ENCODE results near the gene DOCK4.
"Not testable (repeated sequence)": the region's sequence is repeated elsewhere in the genome, so short reads cannot be mapped to it uniquely, and the experiment has no call there.

DOCK4 gene

DNA sequence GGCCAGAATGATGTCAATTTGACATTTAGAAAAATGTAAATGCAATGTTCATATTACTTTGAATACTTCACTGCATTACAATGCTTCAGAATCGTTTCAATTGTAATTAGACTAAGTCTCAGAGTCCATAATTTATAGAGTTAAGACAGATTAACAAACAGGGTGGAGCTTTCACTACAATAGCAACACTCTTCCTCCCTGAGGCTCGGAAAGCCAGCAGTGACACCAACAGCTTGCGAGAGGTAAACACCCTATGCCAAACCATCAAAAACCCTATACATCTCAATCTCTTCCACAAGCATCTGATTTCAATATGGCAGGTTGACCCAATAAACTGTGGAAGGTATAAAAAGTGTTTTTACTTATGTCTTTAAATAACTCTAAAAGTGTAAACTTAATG, 72.2 kb downstream of the DOCK4 start:
- DNase-seq (ENCODE audit: low read depth in 1 of 2, low spot score in 1 of 2): no peak

DNA sequence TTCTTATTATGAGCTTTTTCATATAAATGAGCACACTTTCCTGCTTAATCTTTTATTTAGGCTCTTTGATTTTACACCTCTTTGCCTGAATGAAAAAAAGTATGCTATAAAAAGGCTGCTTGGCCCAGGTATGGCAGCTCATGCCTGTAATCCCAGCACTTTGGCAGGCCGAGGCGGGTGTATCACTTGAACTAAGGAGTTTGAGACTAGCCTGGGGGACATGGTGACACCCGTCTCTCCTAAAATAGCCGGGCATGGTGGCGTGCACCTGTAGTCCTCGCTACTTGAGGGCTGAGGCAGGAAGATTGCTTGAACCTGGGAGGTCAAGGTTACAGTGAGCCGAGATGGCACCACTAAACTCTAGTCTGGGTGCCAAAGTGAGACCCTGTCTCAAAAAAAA, 72.9 kb downstream of the DOCK4 start:
- no peak for DNase-seq (ENCODE audit: low read depth in 1 of 2, low spot score in 1 of 2)

DNA sequence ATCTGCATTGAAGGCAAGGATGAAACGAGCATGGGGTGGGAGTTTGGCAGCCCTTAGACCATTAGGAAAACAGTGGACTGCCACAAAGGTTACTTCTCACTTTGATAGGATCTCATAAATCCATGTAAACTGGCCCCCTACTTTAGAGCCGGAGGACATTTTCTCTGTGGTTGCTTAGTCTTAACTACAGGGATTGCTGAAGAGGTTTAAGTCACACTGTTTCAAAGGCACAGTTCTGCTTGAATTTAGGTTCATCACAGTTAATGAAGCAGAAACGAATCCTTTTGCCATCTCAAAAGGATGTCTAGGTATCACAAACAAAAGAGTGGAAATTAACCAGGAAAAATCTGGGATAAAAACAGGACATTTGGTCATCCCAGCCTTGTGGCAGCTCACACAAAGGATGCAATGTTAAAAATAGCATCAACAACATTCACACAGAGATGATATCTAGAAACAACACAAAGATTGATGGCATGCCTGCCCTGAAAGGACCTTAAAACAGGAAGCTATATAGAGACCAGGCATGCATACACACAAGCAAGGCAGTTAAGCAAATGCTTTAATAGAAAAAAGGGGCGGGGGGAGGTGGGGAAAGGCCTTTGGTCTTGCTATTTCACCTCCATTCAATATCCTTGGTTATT, 74.0 kb downstream of the DOCK4 start:
- no peak for DNase-seq (ENCODE audit: low read depth in 1 of 2, low spot score in 1 of 2)

DNA sequence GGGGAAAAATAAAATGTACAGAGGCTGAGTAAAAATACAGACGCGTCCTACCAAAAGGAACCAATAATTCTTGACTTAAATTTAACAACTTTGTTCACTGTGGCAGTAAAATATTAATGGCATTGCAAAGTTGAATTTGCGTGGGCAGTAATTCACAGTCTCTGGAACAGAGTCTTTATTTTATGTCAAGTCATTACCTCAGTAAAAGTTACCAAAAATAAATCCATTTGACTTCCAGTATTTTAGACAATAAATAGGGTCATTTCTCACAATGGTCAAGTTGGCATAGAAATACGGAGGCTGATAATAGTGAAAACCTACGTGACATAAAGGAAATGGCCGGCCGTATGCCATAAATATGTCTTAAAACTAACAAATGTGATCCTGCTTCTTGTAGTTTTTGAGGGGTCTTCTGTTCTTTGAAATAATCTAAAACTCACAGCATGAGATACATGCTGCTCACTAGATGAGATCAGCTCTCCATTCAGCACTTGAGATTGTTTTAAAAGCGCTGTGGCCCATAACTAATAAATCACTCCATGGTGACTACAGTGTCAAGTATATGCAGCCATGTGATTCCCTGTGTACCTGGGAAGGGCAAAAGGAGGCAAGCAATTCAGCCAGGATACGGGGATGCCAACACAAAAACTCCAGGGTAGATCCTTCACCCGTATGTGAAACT, 75.3 kb downstream of the DOCK4 start:
- DNase-seq (ENCODE audit: low read depth in 1 of 2, low spot score in 1 of 2): no peak

DNA sequence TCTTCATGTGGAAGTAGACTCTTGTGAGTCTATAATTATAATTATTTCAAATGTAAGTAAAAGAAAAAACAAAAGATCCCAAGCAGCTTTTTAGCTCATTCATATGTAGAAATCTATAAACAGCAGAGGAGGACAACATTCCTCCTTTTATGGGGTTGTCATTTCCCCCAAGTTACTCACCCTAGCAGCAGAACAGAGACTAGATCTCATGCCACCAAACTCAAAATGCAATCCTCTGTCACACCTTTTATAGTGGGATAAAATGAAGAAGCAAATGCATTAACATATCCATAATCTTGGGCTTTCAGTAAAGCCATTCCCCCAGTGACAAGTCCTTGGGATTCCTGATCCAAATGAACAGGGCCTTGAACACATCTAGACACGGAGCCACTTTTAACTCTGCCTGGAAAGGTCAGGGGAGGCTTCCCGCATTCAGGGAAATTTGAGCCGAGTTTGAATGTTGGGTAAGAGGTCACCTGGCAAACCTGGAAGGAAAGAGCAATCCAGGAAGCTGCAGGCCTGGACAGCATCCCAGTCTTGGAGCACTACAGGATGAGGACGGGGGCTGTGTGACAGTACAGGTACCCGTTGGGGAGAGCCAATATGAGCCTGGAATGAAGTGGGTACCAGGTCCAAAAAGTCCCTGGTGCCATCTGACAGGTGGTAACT, 76.4 kb downstream of the DOCK4 start:
- no peak for DNase-seq (ENCODE audit: low read depth in 1 of 2, low spot score in 1 of 2)

DNA sequence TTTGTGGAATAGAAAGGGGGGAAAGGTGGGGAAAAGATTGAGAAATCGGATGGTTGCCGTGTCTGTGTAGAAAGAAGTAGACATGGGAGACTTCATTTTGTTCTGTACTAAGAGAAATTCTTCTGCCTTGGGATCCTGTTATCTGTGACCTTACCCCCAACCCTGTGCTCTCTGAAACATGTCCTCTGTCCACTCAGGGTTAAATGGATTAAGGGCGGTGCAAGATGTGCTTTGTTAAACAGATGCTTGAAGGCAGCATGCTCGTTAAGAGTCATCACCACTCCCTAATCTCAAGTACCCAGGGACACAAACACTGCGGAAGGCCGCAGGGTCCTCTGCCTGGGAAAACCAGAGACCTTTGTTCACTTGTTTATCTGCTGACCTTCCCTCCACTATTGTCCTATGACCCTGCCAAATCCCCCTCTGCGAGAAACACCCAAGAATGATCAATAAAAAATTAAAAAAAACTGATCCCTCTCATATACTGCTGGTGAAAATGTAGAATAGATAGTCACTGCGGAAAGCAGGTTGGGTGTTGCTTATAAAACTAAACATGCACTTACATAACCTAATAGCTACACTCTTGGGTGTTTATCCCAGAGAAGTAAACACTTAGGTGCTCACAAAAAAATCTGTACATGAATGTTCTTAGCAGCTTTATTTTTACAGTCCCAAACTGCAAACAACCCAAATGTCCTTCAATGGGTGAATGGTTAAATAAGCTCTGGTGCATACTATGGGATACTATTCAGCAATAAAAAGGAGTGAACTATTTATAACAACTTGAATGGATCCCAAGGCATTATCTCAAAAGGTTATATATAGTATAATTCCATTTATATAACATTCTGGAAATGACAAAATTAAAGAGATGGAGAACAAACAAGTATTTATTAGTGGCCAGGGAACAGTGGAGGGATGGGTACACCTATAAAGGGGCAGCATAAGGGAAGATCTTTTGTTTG, 77.5 kb downstream of the DOCK4 start:
- DNase-seq (ENCODE audit: low read depth in 1 of 2, low spot score in 1 of 2): not testable (repeated sequence)

DNA sequence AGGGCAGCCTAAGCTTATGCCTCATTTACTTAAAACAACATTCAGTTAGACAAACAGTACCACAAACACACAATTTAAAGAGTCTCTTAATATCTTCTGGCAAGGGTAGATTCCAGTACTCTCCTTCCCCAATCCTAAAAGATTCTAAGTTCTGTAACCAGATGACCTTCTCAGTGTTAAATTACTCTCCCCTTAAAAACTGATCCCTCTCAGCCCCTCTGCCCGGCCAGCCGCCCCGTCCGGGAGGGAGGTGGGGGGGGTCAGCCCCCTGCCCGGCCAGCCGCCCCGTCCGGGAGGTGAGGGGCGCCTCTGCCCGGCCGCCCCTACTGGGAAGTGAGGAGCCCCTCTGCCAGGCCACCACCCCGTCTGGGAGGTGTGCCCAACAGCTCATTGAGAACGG, 78.2 kb downstream of the DOCK4 start:
- not testable (repeated sequence) for DNase-seq (ENCODE audit: low read depth in 1 of 2, low spot score in 1 of 2)

DNA sequence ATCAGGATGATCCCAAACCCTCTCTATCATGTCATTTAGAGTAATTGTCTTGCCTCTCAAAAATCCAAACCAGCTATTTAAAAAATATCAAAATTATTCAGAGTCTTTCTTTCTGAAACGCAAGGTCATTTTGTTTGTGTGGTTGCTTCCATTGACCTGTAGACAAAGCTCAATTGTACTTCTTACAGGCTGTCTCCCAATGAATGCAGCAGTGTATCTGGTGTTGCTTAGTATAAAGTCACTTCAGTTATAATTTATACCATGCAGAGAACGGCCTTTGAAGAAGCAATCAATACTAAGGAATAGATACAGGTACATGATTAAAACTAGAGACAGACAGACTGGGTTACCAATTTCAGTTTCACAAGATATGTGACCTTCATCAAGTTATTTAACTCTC, 80.9 kb downstream of the DOCK4 start:
- no peak for DNase-seq (ENCODE audit: low read depth in 1 of 2, low spot score in 1 of 2)

DNA sequence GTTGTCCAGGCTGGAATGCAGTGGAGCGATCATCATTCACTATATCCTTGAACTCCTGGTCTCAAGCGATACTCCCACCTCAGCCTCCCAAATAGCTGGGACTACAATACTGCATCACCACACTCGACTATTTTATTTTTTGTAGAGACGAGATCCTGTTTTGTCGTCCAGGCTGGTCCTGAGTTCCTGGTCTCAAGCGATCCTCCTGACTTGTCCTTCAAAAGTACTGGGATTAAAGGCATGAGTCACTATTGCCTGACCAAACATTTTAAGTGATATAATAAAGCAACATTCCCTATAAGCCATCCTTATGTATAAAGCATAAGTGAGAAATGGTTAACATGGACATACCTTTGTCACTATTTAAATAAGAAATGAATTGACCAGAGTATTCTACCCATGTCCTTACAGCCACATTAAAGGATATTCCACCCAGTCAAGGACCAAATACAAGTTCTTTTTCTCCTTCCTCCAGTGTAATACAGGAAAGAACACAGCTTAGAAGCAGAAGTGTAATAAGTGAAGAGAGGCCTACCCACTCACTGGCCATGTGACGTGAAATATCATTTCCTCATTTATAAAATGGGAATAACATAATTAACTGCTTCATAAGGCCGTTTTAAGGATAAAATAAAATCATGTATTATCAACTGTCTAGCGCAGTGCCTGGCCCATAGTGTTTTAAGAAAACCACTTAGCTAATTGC, 82.0 kb downstream of the DOCK4 start:
- DNase-seq (ENCODE audit: low read depth in 1 of 2, low spot score in 1 of 2): no peak

DNA sequence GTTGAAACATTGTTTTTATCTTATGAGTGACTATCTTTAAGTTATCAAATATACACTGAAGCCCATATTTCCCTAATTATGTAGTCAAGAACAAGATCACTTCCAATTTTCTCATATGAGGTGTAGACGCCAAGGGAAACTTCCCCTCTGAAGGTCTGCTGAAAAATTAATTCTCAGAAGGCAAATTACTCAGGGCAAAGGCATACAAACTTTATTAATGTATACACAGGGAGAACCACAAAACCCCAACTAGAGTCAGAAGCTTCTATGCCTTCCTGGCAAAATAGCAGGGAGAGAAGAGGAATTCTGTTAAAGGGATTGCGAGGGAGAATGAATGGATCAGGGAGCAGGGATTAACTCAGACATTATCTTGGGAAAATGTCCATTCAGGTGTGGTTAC, 83.4 kb downstream of the DOCK4 start:
- no peak for DNase-seq (ENCODE audit: low read depth in 1 of 2, low spot score in 1 of 2)

DNA sequence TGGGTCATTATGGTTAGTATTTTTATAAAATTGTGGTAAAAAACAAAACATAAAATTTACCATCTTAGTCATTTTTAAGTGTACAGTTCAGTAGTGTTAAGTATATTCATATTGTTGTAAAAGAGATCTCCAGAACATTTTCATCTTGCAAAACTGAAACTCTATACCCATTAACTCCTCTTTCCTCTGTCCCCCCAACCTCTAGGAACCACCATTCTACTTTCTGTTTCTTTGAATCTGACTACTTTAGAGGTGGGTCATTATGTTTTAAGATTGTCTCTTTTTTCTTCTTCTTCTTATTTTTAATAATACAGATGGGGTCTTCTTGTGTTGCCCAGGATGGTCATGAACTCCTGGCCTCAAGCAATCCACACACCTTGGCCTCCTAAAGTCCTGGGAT, 84.1 kb downstream of the DOCK4 start:
- DNase-seq (ENCODE audit: low read depth in 1 of 2, low spot score in 1 of 2): no peak

DNA sequence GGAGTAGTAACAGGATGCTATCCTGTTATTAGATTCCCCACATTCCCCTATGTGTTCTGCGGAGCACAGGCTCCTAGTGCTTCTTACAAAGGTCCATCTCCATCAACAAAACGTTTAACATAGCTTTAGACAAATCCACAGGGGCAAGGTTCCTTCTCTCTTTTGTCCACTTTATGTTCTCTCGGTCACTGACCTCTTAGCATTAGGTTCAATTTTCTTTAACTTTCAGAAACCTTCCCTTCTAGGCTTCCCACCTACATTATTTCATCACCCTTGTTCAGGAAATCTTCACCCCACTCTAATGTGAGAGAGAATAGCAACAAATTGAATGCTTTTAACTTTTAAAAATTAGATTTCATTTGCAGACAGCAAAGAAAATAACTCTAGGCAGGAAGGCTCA, 84.9 kb downstream of the DOCK4 start:
- no peak for DNase-seq (ENCODE audit: low read depth in 1 of 2, low spot score in 1 of 2)

DNA sequence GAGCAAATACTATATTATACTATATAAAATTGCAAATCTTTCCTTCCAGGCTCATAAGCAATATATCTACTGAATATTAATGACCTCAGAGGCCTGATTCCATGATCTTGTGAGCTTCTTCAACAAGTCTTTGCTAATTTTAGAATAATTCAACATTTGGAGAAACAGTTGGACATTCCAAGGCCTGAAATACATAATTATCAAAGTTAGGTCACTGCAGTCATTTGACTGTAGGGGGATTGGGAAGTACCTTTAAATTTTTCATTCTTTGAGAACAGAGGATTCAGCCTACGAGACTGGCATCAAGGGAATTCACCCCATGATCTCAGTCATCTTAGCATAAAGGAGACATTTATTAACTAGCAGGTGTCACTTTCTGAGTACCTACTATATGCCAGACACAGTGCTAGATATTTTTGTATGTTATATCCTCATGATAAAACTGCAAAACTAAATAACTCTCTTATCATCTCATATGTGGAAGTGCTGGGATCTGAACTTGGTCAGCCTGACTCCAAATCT, 85.4 kb downstream of the DOCK4 start:
- no peak for DNase-seq (ENCODE audit: low read depth in 1 of 2, low spot score in 1 of 2)

DNA sequence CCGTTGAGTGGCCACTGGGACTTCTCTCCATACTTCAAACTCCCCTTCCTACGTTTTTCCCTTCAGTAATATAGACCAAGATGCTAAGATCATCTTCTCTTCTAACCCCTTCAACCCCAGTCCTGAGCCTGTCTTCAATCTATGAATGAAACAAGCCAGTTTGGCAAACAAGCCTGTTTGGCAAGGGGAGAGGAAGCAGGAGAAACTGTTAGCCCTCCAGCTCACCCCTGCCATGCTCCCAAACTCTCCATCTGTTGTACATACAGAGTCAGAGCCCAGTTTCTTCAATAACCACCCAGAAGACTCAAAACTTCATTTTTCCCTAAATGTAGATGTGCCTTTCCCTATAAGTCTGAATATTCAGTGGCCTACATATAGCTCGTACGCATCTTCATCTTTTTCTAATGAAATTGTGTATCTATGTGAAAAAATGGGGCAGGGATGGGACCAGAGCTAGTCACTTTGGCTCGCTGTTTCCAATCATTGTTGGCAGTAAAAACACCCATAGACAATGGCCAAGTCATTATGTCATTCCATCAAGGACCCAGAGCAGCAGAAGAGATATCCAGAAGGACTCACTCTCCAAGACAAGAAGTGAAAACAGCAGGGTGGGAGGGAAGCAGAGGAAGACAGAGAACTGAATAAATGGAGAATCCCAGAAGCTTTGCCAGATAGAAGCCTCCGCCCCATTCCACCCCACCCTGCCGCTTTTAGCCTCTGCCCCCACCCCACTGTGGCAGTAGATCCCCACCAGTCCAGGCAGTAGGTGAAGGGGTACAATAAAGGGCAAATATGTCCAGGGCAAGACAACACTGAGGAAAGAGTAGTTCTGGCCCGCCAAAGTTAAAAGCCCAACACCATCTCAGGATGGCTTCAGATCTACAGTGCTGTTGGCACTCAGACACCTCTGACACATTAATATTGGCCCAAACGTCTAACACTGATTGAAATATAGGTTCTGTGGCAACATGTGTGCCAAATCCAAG, 87.3 kb downstream of the DOCK4 start:
- DNase-seq (ENCODE audit: low read depth in 1 of 2, low spot score in 1 of 2): no peak

DNA sequence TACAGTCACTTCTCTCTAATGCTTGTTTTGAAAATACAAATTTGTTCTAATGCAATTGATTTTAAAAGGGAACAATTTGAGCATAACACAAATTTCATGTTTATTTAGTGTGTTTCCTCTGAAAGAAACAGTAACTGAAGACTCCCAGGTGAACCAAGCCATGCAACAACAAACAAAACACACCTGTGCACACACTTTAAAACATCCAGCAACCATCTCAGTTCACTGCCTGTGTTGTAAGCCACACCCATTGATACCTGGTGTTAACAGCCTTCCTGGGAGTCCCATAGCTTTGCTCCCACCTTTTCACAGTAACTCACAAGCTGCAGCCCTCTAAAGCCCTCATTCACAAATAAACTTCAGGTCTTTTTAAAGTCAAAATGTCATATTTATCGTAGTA, 89.3 kb downstream of the DOCK4 start:
- no peak for DNase-seq (ENCODE audit: low read depth in 1 of 2, low spot score in 1 of 2)

DNA sequence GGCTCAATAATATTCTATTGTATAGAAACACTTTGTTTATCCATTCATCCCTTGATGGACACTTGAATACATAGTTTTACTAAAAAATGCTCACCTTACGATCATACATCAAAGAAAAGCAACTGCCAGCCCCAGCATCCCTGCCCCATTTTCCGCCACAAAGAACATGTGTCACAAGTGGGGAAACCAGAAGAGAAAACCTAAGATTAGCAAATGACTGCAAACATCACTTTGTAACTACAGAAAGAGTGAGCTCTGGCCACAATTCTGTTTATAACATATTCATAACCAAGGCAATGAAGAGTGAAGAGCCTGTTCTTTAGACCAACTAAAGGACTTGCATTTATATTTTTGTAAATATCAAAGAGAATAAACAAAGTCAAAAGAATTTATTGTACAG, 89.8 kb downstream of the DOCK4 start:
- DNase-seq (ENCODE audit: low read depth in 1 of 2, low spot score in 1 of 2): no peak

DNA sequence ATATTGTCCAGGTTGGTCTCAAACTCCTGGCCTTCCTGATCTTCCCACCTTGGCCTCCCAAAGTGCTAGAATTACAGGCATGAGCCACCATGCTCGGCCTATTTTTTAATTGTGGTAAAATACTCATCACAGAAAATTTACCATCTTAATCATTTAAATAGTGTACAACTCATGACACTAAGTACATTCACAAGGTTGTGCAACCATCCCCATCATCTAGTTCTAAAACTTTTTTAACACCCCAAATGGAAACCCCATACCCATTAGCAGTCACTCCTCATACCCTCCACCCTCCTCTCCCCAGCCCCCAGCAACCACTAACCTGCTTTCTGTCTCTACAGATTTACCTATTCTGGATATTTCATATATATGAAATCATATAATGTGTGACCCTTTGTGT, 90.3 kb downstream of the DOCK4 start:
- DNase-seq (ENCODE audit: low read depth in 1 of 2, low spot score in 1 of 2): no peak

DNA sequence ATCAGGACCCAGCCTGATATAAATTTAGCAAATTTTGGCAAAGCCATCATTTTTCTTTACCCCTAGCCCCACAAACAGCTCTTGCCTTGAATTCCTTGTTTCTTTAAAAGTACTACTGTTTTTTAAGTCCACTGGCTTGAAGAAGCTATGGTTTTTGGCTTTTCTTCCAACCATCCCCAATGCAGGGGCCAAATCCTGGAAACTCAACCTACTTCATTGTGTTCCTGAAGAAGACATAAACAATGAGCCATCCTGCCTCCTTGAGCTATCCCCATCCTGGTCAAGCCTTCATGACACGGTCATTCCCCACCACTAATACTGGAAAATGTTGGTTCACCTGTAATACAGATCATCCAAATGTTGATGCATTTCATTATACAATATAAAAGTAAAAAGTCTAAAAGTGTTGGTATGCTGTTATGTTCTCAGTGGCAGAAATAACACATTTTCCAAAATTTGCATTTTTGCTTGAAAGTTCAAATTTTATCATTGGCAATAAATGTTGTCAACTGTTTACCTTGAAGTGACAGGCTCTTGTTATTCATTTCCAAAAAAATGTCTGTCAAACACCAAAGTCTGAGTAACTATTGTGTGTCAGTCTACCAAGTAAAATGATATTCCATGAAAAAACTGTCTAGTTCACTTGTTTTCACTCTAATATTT, 92.2 kb downstream of the DOCK4 start:
- no peak for DNase-seq (ENCODE audit: low read depth in 1 of 2, low spot score in 1 of 2)

DNA sequence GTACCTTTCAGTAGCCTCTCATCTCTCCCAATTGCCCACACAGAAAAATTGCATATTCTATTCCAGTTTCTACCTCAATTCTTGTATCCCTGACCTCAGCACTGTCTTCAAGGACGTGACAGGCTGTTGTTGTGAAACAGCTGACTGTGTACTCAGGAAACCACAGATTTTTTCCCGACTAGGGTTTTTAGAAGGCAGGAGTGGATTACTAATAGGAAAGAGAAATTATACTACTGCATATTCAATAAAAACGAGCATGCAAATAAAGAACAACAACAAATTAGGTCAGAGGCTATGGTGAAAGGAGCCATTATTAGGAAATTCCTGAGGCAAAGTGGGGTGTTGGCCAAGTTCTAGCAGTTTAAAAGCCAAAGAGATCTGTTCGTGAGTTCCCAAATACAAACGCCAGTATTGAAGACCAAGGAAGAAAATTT, 93.4 kb downstream of the DOCK4 start:
- DNase-seq (ENCODE audit: low read depth in 1 of 2, low spot score in 1 of 2): no peak
